SU-DHL-6 (cell line): ENCODE results near the gene KIF17.

Experiments
- H2AFZ ChIP-seq: fragments of 200-600 bp; sonication (generic); 2 replicates; pipeline ENCODE4 v1.6.1; 2014; ENCODE audit warnings: low read depth, mild to moderate bottlenecking, moderate library complexity, mixed read lengths, antibody characterized with exemption, low read length; ENCODE audit not compliant: severe bottlenecking
- H3F3A ChIP-seq: fragments of 200-600 bp; shearing (Covaris generic); 2 replicates; pipeline ENCODE4 v1.6.0; 2016; ENCODE audit warnings: antibody characterized with exemption, mild to moderate bottlenecking; ENCODE audit not compliant: insufficient read depth
- H3K27ac ChIP-seq: fragments of 200-600 bp; sonication (generic); 2 replicates; pipeline ENCODE4 v1.5.1; 2016; ENCODE audit warnings: low read depth, mild to moderate bottlenecking, low read length, moderate library complexity, mixed read lengths
- H3K27me3 ChIP-seq: fragments of 200-600 bp; sonication (generic), shearing (Covaris generic); 2 replicates; pipeline ENCODE4 v1.6.0; 2014; ENCODE audit warnings: mild to moderate bottlenecking, low read length
- H3K36me3 ChIP-seq: fragments of 200-600 bp; sonication (generic); 2 replicates; pipeline ENCODE4 v1.6.1; 2014; ENCODE audit warnings: mild to moderate bottlenecking, low read length, mixed read lengths
- H3K4me2 ChIP-seq: fragments of 300-600, 200-600 bp; shearing (Covaris generic), sonication (generic); 2 replicates; pipeline ENCODE4 v1.6.0; 2014; ENCODE audit warnings: low read length, low read depth, mild to moderate bottlenecking; ENCODE audit not compliant: poor library complexity, severe bottlenecking
- H3K4me3 ChIP-seq: fragments of 200-600 bp; sonication (generic); 2 replicates; pipeline ENCODE4 v1.5.1; 2014; ENCODE audit warnings: antibody characterized with exemption, low read length, mild to moderate bottlenecking, mixed read lengths; ENCODE audit not compliant: insufficient read depth, poor library complexity, severe bottlenecking
- H3K79me2 ChIP-seq: fragments of 200-600 bp; sonication (generic); 2 replicates; pipeline ENCODE4 v1.6.1; 2014; ENCODE audit warnings: mild to moderate bottlenecking, low read length, moderate library complexity; ENCODE audit not compliant: insufficient read depth
- H3K9ac ChIP-seq: fragments of 200-600 bp; sonication (generic); 2 replicates; pipeline ENCODE4 v1.7.0; 2014; ENCODE audit warnings: mild to moderate bottlenecking, low read length
- H3K9me2 ChIP-seq: fragments of 200-600 bp; sonication (generic); replicated peaks from 2 replicates; pipeline ENCODE4 v1.6.1; 2014; ENCODE audit warnings: low read length; ENCODE audit not compliant: insufficient read depth
- H3K9me3 ChIP-seq: fragments of 200-600 bp; sonication (generic); 2 replicates; pipeline ENCODE4 v1.6.1; 2014; ENCODE audit warnings: low read length, mixed read lengths; ENCODE audit not compliant: insufficient read depth
- H4K20me1 ChIP-seq: fragments of 200-600 bp; sonication (generic); 2 replicates; pipeline ENCODE4 v1.6.1; 2014; ENCODE audit warnings: low read depth, mild to moderate bottlenecking, antibody characterized with exemption, low read length, moderate library complexity, mixed read lengths
- CTCF ChIP-seq: fragments of 200-600 bp; sonication (generic); IDR thresholded peaks from one replicate; pipeline ENCODE4 v1.5.1; 2017; ENCODE audit warnings: antibody characterized with exemption, mild to moderate bottlenecking, low read length, moderate library complexity; ENCODE audit not compliant: insufficient read depth, poor library complexity, severe bottlenecking
- EZH2phosphoT487 ChIP-seq: fragments of 200-600 bp; sonication (generic), shearing (Covaris generic); conservative IDR thresholded peaks from 2 replicates; pipeline ENCODE4 v1.6.1; 2018; ENCODE audit warnings: mild to moderate bottlenecking, antibody characterized with exemption, low read length, moderate library complexity, mixed read lengths

The KIF17 gene

GRCh38 chr1:20727746-20728316, 10.0 kb upstream of the KIF17 start:
- peaks cover 1% of the 10 kb centered on the region; the same call in 1 of the 2 replicates for H3F3A ChIP-seq
- no peak overlapping the region for H3K27ac ChIP-seq
- no peaks in the 10 kb centered on the region for H3K9me3 ChIP-seq
- H3K36me3 ChIP-seq = no peaks in the 10 kb centered on the region
- H4K20me1 ChIP-seq = no peaks in the 10 kb centered on the region
- no peaks in the 10 kb centered on the region for H3K27me3 ChIP-seq
- TF ChIP-seq EZH2phosphoT487 = no peak
- TF ChIP-seq CTCF = no peak
- no peak overlapping the region for H3K4me2 ChIP-seq
- H3K9ac ChIP-seq = no peak overlapping the region
- no peaks in the 10 kb centered on the region for H3K79me2 ChIP-seq
- no peak overlapping the region for H2AFZ ChIP-seq
- H3K4me3 ChIP-seq = no peak overlapping the region
- no peaks in the 10 kb centered on the region for H3K9me2 ChIP-seq

- H3K27ac ChIP-seq = no peak overlapping the region
- H3K9me3 ChIP-seq = no peaks in the 10 kb centered on the region
- H3K27me3 ChIP-seq = no peaks in the 10 kb centered on the region
- TF ChIP-seq CTCF (no peak), EZH2phosphoT487 (no peak)
- H2AFZ ChIP-seq = no peak overlapping the region
- no peak overlapping the region for H3K4me3 ChIP-seq
- H4K20me1 ChIP-seq = no peaks in the 10 kb centered on the region
- no peak overlapping the region for H3K4me2 ChIP-seq
- no peaks in the 10 kb centered on the region for H3K9me2 ChIP-seq
- H3K79me2 ChIP-seq = no peaks in the 10 kb centered on the region
- H3K9ac ChIP-seq = no peak overlapping the region
- no peaks in the 10 kb centered on the region for H3K36me3 ChIP-seq
- no peaks in the 10 kb centered on the region for H3F3A ChIP-seq
These were observed 9.3 kb upstream of the KIF17 start for GRCh38 chr1:20726932-20727745.

- H3F3A ChIP-seq = no peaks in the 10 kb centered on the region
- no peak for TF ChIP-seq EZH2phosphoT487
- no peak for TF ChIP-seq CTCF
These were observed 8.5 kb upstream of the KIF17 start for GRCh38 chr1:20726118-20726911.

More at GRCh38 chr1:20726118-20726911, 8.5 kb upstream of the KIF17 start:
- Histone ChIP-seq H3K27ac (no peak overlapping the region), H4K20me1 (no peaks in the 10 kb centered on the region), H3K4me2 (no peak overlapping the region), H3K36me3 (no peaks in the 10 kb centered on the region), H3K79me2 (no peaks in the 10 kb centered on the region), H3K27me3 (no peaks in the 10 kb centered on the region), H3K4me3 (no peak overlapping the region), H3K9me3 (no peaks in the 10 kb centered on the region), H2AFZ (no peak overlapping the region), H3K9ac (no peak overlapping the region), H3K9me2 (no peaks in the 10 kb centered on the region)
